ENCODE results near the gene URM1.

Gene URM1

DNA sequence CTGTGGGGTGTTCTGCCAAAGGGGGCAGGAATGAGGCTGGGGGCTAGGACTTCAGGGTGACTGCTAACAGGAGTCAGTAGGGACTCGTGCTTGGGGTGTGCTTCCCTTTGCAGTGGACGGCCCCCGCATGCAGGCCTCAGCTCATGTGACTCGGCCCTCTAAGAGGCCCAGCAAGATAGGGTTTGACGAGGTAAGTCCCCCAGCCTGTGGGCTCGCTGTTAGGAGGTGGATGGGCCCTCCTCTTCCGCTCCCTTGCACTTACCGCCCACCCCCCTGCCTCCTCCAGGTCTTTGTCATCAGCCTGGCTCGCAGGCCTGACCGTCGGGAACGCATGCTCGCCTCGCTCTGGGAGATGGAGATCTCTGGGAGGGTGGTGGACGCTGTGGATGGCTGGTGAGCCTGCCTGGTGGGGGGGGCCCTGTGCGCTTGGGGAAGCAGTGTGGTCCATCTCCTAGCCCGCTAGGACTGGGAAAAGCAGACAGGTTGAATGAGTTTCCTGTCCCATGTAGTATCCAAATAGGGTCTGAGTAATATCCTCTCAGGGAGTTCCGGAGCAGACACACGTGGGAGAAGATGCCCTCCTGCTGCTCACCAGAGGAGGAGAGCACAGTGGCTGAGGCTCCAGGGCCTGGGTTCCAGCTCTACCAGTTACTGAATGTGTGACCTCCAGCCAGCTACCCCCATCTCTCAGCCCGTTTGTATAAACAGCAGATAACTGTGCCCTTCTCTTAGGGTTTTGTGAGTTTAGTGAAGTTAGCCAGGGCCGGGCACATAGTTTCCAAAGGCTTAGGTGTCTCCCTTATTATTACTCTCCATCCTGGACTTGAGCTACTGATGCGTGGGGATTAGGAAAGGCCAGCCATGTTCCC lies 57.7 kb downstream of the URM1 start:
- no peak overlapping the region for H3K18ac ChIP-seq (ENCODE audit: low read length)
- no peaks in the 10 kb centered on the region for H3K79me1 ChIP-seq (ENCODE audit: low read length)
- no peak overlapping the region for H3K4me2 ChIP-seq (ENCODE audit: low read length)
- H2BK120ac ChIP-seq (ENCODE audit: low read depth, low read length): no peak overlapping the region
- H3K27ac ChIP-seq (ENCODE audit: low read depth, low read length): no peak overlapping the region
- no peak for DNase-seq
- no peak overlapping the region for H2BK15ac ChIP-seq (replicated peaks; ENCODE audit: low read depth)
- no peaks in the 10 kb centered on the region for H3K79me2 ChIP-seq (ENCODE audit: control insufficient read depth, insufficient read depth, low read length)
- no peak overlapping the region for H3K56ac ChIP-seq (ENCODE audit: low read length)
- no peak overlapping the region for H4K5ac ChIP-seq (ENCODE audit: low read length)
- H2AK5ac ChIP-seq (ENCODE audit: low read length): no peak overlapping the region
- no peak overlapping the region for H3K23ac ChIP-seq (ENCODE audit: low read length)
- H3K4ac ChIP-seq (ENCODE audit: low read depth, low read length): no peak overlapping the region
- H3K36me3 ChIP-seq (ENCODE audit: control insufficient read depth, insufficient read depth, low read length): no peaks in the 10 kb centered on the region
- H3K9ac ChIP-seq (ENCODE audit: low read length): no peak overlapping the region
- no CpG with 5 or more reads among the region's 22 CpGs for WGBS (ENCODE audit: extremely low coverage, insufficient coverage, low lambda C conversion rate)
- no peaks in the 10 kb centered on the region for H3K4me1 ChIP-seq (ENCODE audit: control insufficient read depth, low read depth, low read length)
- H3K4me3 ChIP-seq (ENCODE audit: low read length): no peak overlapping the region
- no peaks in the 10 kb centered on the region for H3K27me3 ChIP-seq (ENCODE audit: insufficient read depth, low read length, poor library complexity)
- H2BK5ac ChIP-seq (ENCODE audit: low read length): no peak overlapping the region
- H4K8ac ChIP-seq (ENCODE audit: low read depth, low read length): no peak overlapping the region

DNA sequence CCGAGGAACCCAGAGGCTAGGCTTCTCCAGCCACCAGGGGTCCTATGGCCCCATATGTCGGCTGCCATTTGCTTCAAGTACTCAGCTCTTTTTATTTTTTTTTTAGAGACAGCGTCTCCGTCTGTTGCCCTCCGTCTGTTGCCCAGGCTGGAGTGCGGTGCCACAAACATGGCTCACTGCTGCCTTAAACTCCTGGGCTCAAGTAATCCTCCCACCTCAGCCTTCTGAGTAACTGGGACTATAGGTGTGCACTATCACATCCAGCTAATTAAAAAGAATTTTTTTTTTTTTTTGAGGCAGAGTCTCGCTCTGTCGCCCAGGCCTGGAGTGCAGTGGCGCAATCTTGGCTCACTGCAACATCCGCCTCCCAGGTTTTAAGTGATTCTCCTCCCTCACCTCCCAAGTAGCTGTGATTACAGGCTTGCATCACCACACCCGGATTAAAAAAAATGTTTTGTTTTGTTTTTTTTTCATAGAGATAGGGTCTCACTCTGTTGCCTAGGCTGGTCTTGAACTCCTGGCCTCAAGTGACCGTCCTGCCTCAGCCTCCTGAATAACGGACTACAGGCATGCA lies 58.4 kb downstream of the URM1 start:
- H3K4me2 ChIP-seq (ENCODE audit: low read length): no peak overlapping the region
- H3K79me2 ChIP-seq (ENCODE audit: control insufficient read depth, insufficient read depth, low read length): no peaks in the 10 kb centered on the region
- H2BK15ac ChIP-seq (replicated peaks; ENCODE audit: low read depth): no peak overlapping the region
- H4K5ac ChIP-seq (ENCODE audit: low read length): no peak overlapping the region
- no peak overlapping the region for H4K8ac ChIP-seq (ENCODE audit: low read depth, low read length)
- H3K79me1 ChIP-seq (ENCODE audit: low read length): no peaks in the 10 kb centered on the region
- H3K27me3 ChIP-seq (ENCODE audit: insufficient read depth, low read length, poor library complexity): no peaks in the 10 kb centered on the region
- no peak overlapping the region for H3K4ac ChIP-seq (ENCODE audit: low read depth, low read length)
- H3K9ac ChIP-seq (ENCODE audit: low read length): no peak overlapping the region
- H3K4me1 ChIP-seq (ENCODE audit: control insufficient read depth, low read depth, low read length): no peaks in the 10 kb centered on the region
- H3K18ac ChIP-seq (ENCODE audit: low read length): no peak overlapping the region
- H2BK5ac ChIP-seq (ENCODE audit: low read length): no peak overlapping the region
- no peak overlapping the region for H3K56ac ChIP-seq (ENCODE audit: low read length)
- H3K36me3 ChIP-seq (ENCODE audit: control insufficient read depth, insufficient read depth, low read length): no peaks in the 10 kb centered on the region
- no peak overlapping the region for H3K27ac ChIP-seq (ENCODE audit: low read depth, low read length)
- no peak overlapping the region for H2BK120ac ChIP-seq (ENCODE audit: low read depth, low read length)
- no peak overlapping the region for H2AK5ac ChIP-seq (ENCODE audit: low read length)
- H3K23ac ChIP-seq (ENCODE audit: low read length): no peak overlapping the region
- no CpG with 5 or more reads among the region's 13 CpGs for WGBS (ENCODE audit: extremely low coverage, insufficient coverage, low lambda C conversion rate)
- no peak overlapping the region for H3K4me3 ChIP-seq (ENCODE audit: low read length)
- DNase-seq: no peak

DNA sequence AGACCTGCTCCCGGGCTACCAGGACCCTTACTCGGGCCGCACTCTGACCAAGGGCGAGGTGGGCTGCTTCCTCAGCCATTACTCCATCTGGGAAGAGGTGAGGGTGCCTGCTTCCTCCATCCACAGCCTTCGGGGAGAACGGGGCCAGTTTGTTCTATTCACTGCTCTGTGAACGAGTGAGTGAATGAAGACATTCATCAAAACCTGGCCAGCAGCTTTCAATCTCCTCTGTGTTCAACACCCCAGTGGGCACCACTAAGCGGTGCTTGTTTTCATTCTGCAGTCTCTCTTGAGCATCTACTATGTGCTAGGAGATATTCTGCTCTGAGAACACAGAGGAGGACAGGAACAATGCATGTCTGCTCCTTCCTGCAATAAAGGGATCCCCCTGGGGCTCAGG lies 60.0 kb downstream of the URM1 start:
- Histone ChIP-seq H3K4ac (ENCODE audit: low read depth, low read length) (no peak overlapping the region), H4K8ac (ENCODE audit: low read depth, low read length) (no peak overlapping the region), H3K79me1 (ENCODE audit: low read length) (no peaks in the 10 kb centered on the region), H2BK120ac (ENCODE audit: low read depth, low read length) (no peak overlapping the region), H3K4me3 (ENCODE audit: low read length) (no peak overlapping the region), H3K18ac (ENCODE audit: low read length) (no peak overlapping the region), H3K9ac (ENCODE audit: low read length) (no peak overlapping the region), H2BK15ac (replicated peaks; ENCODE audit: low read depth) (no peak overlapping the region), H3K79me2 (ENCODE audit: control insufficient read depth, insufficient read depth, low read length) (no peaks in the 10 kb centered on the region), H3K36me3 (ENCODE audit: control insufficient read depth, insufficient read depth, low read length) (no peaks in the 10 kb centered on the region), H4K5ac (ENCODE audit: low read length) (no peak overlapping the region), H3K23ac (ENCODE audit: low read length) (no peak overlapping the region), H3K56ac (ENCODE audit: low read length) (no peak overlapping the region), H3K4me2 (ENCODE audit: low read length) (no peak overlapping the region), H3K27ac (ENCODE audit: low read depth, low read length) (no peak overlapping the region), H2AK5ac (ENCODE audit: low read length) (no peak overlapping the region), H3K27me3 (ENCODE audit: insufficient read depth, low read length, poor library complexity) (no peaks in the 10 kb centered on the region), H3K4me1 (ENCODE audit: control insufficient read depth, low read depth, low read length) (no peaks in the 10 kb centered on the region), H2BK5ac (ENCODE audit: low read length) (no peak overlapping the region)
- no peak for DNase-seq
- no CpG with 5 or more reads among the region's 8 CpGs for WGBS (ENCODE audit: extremely low coverage, insufficient coverage, low lambda C conversion rate)

DNA sequence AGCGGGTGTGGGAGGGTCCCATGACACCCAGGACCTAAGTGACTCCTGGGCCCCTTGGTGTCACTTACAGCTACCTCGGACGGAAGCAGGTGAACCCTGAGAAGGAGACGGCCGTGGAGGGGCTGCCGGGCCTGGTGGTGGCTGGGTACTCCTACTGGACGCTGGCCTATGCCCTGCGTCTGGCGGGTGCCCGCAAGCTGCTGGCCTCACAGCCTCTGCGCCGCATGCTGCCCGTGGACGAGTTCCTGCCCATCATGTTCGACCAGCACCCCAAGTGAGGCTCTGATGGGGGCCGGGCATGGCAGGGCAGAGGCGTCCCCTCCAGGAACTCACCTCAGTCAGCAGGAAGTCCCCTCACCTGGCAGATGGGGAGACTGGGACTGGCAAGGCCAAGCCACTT lies 63.2 kb downstream of the URM1 start:
- Histone ChIP-seq H3K4me1 (ENCODE audit: control insufficient read depth, low read depth, low read length) (no peaks in the 10 kb centered on the region), H3K79me2 (ENCODE audit: control insufficient read depth, insufficient read depth, low read length) (no peaks in the 10 kb centered on the region), H3K4me2 (ENCODE audit: low read length) (no peak overlapping the region), H2BK5ac (ENCODE audit: low read length) (no peak overlapping the region), H3K79me1 (ENCODE audit: low read length) (no peaks in the 10 kb centered on the region), H3K18ac (ENCODE audit: low read length) (no peak overlapping the region), H2BK120ac (ENCODE audit: low read depth, low read length) (no peak overlapping the region), H3K4ac (ENCODE audit: low read depth, low read length) (no peak overlapping the region), H4K8ac (ENCODE audit: low read depth, low read length) (no peak overlapping the region), H3K36me3 (ENCODE audit: control insufficient read depth, insufficient read depth, low read length) (no peaks in the 10 kb centered on the region), H3K9ac (ENCODE audit: low read length) (no peak overlapping the region), H3K27me3 (ENCODE audit: insufficient read depth, low read length, poor library complexity) (no peaks in the 10 kb centered on the region), H2BK15ac (replicated peaks; ENCODE audit: low read depth) (no peak overlapping the region), H3K56ac (ENCODE audit: low read length) (no peak overlapping the region), H2AK5ac (ENCODE audit: low read length) (no peak overlapping the region), H3K27ac (ENCODE audit: low read depth, low read length) (no peak overlapping the region), H4K5ac (ENCODE audit: low read length) (no peak overlapping the region), H3K4me3 (ENCODE audit: low read length) (no peak overlapping the region), H3K23ac (ENCODE audit: low read length) (no peak overlapping the region)
- WGBS (ENCODE audit: extremely low coverage, insufficient coverage, low lambda C conversion rate): no CpG with 5 or more reads among the region's 17 CpGs
- DNase-seq: no peak

DNA sequence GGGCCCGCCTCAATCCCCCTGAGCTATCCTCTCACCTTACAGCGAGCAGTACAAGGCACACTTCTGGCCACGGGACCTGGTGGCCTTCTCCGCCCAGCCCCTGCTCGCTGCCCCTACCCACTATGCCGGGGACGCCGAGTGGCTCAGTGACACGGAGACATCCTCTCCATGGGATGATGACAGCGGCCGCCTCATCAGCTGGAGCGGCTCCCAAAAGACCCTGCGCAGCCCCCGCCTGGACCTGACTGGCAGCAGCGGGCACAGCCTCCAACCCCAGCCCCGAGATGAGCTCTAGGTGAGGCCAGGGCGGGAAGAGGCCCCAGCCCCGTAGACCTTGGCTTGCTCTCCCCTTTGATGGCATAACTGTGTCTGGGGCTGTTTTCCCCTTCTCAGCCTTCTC lies 64.4 kb downstream of the URM1 start:
- no peak overlapping the region for H3K4me2 ChIP-seq (ENCODE audit: low read length)
- WGBS (ENCODE audit: extremely low coverage, insufficient coverage, low lambda C conversion rate): no CpG with 5 or more reads among the region's 18 CpGs
- no peak overlapping the region for H3K4me3 ChIP-seq (ENCODE audit: low read length)
- no peak overlapping the region for H2BK120ac ChIP-seq (ENCODE audit: low read depth, low read length)
- no peak for DNase-seq
- no peak overlapping the region for H4K8ac ChIP-seq (ENCODE audit: low read depth, low read length)
- no peaks in the 10 kb centered on the region for H3K36me3 ChIP-seq (ENCODE audit: control insufficient read depth, insufficient read depth, low read length)
- H3K18ac ChIP-seq (ENCODE audit: low read length): no peak overlapping the region
- H3K23ac ChIP-seq (ENCODE audit: low read length): no peak overlapping the region
- H4K5ac ChIP-seq (ENCODE audit: low read length): no peak overlapping the region
- no peaks in the 10 kb centered on the region for H3K4me1 ChIP-seq (ENCODE audit: control insufficient read depth, low read depth, low read length)
- no peak overlapping the region for H2BK15ac ChIP-seq (replicated peaks; ENCODE audit: low read depth)
- H2AK5ac ChIP-seq (ENCODE audit: low read length): no peak overlapping the region
- no peak overlapping the region for H3K9ac ChIP-seq (ENCODE audit: low read length)
- H3K56ac ChIP-seq (ENCODE audit: low read length): no peak overlapping the region
- no peak overlapping the region for H2BK5ac ChIP-seq (ENCODE audit: low read length)
- H3K27me3 ChIP-seq (ENCODE audit: insufficient read depth, low read length, poor library complexity): no peaks in the 10 kb centered on the region
- no peak overlapping the region for H3K4ac ChIP-seq (ENCODE audit: low read depth, low read length)
- H3K79me1 ChIP-seq (ENCODE audit: low read length): no peaks in the 10 kb centered on the region
- H3K27ac ChIP-seq (ENCODE audit: low read depth, low read length): no peak overlapping the region
- no peaks in the 10 kb centered on the region for H3K79me2 ChIP-seq (ENCODE audit: control insufficient read depth, insufficient read depth, low read length)
